ENCODE data around the gene TLE4. TPM values are rescaled to one million over a fixed set of nuclear protein-coding genes. Genes with fewer than 3 reads are reported as not detected.
"Not testable (repeated sequence)": the region's sequence is repeated elsewhere in the genome, so short reads cannot be mapped to it uniquely, and the experiment has no call there.

TLE4 gene
- total and polyA plus RNA-seq, 5 experiments from 2014 or later: 25.3 to 110 (median 37.8) TPM

DNA sequence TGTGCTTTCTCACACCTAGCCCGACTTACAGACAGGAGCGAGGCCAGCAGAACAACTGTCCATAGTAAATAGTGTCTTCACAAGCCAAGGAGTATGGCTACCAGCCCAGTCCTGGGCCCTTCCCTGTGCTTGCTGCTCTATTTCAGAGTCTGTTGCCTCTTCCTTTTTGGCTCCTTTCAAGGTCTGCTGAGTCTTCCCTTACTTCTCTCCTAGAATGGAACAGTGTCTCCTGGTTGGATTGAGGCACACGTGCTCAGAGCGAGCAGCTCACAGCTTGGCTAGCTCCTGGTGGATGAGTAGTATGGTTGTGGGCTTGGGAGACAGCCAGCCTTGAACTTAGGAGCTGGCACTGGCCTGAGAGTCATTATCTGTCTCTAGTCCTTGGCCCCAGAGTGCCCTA, 72.8 kb downstream of the TLE4 start:
- peak overlapping the region in 2 of 10 donors; percentile 17 to 61 for H3K27ac Mint-ChIP-seq
- H3K36me3 Mint-ChIP-seq: peaks cover 26 to 28% (median 26%) of the 10 kb centered on the region in 3 donors

DNA sequence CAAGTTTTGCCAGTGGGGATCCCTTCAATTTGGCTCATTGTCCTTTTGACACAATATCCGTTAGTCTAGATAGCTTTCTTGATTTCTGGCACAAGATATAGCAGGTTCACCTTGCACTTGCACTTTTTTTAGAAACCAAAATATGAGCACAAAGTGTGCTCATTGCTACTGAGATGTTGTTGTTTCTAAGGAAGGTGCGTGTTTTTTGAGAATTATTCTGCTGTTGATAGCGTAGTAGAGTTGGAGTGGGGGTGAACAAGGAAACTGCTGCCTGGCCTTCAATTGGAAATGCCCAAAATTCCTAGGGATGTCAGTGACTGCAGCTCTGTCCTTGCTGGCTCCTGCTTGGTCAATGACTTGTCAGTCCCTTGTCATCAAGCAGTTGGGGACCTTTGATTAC, 73.3 kb downstream of the TLE4 start:
- H3K4me1 Mint-ChIP-seq: peaks cover 20 to 24% (median 23%) of the 10 kb centered on the region in 4 donors
- H3K27me3 Mint-ChIP-seq: no peaks in the 10 kb centered on the region
- DNase-seq (no peak), ATAC-seq (no peak)
- POLR2A ChIA-PET: no interaction called here
- H3K4me3 Mint-ChIP-seq: no peak overlapping the region
- H3K27ac Mint-ChIP-seq: peak overlapping the region in 2 of 10 donors; percentile 17 to 61
- H3K36me3 Mint-ChIP-seq: peaks cover 26 to 28% (median 26%) of the 10 kb centered on the region in 3 donors
- peaks cover 0 to 20% (median 6%) of the 10 kb centered on the region in 9 donors for H3K9me3 Mint-ChIP-seq

More for the DNA sequence above, 72.8 kb downstream of the TLE4 start:
- no peaks in the 10 kb centered on the region for H3K27me3 Mint-ChIP-seq
- peak overlapping the region in 1 of 10 donors; percentile 38 for H3K4me3 Mint-ChIP-seq
- ATAC-seq: no peak
- H3K4me1 Mint-ChIP-seq: peaks cover 25 to 29% (median 26%) of the 10 kb centered on the region in 4 donors
- POLR2A ChIA-PET: no interaction called here
- peaks cover 0 to 20% (median 8%) of the 10 kb centered on the region in 9 donors for H3K9me3 Mint-ChIP-seq
- no peak for DNase-seq

DNA sequence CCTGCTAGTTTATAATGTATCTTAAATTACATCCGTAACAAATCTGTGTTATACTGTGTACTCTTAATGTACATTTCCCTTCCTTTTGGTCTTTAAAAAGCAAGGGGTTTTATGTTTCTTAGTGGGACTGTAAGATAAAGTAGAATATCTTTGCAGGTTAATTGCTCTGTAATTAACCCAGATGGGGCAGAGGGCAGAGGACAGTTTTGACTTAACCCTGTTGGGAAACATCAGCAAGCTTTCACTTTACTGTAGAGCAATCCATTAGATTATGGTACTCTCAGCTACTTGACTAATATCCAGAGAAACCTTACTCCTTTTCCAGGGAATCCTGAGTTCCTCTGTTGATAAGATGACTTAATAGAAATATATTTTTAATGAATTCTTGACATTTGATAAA, 74.3 kb downstream of the TLE4 start:
- H3K4me3 Mint-ChIP-seq: no peak overlapping the region
- no peaks in the 10 kb centered on the region for H3K27me3 Mint-ChIP-seq
- peaks cover 26 to 30% (median 26%) of the 10 kb centered on the region in 3 donors for H3K36me3 Mint-ChIP-seq
- peaks cover 18 to 23% (median 20%) of the 10 kb centered on the region in 4 donors for H3K4me1 Mint-ChIP-seq
- POLR2A ChIA-PET: no interaction called here
- ATAC-seq: no peak
- peaks cover 0 to 20% (median 6%) of the 10 kb centered on the region in 9 donors for H3K9me3 Mint-ChIP-seq
- H3K27ac Mint-ChIP-seq: peak overlapping the region in 1 of 10 donors; percentile 61
- DNase-seq: no peak

DNA sequence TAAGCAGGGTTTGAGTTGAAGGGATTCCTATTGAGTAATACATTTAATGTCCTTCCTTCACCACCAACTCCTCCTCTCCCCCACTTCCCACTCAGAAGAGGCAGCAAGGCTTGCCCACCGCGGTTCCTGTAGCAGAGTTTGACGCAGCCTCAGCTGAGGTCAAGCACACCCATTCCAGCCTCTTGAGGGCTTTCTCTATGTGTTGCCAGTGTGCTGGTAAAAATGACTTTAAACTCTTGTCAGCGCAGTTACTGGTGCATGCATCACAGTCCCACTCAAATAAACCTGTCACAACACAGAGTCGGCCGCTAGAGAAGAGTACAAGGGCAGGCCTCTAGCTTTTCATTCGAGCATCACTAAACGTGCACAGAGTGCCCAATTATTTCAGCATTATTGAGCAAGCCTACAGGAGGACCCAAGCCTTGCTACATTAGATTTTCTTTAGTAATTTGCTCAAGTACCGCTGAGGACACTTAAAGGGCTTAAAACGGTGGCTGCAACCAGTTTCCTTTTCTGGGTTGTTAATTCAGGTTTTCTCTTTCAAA, 79.6 kb downstream of the TLE4 start:
- ATAC-seq (no peak), DNase-seq (no peak)
- Mint-ChIP-seq H3K4me3 (no peak overlapping the region), H3K27me3 (no peaks in the 10 kb centered on the region), H3K36me3 (peaks cover 4 to 44% (median 24%) of the 10 kb centered on the region in 3 donors), H3K27ac (peak overlapping the region in 5 of 10 donors; percentile 10 to 74 (median 54)), H3K4me1 (peaks cover 7 to 14% (median 11%) of the 10 kb centered on the region in 4 donors), H3K9me3 (no peaks in the 10 kb centered on the region)
- POLR2A ChIA-PET: no interaction called here

DNA sequence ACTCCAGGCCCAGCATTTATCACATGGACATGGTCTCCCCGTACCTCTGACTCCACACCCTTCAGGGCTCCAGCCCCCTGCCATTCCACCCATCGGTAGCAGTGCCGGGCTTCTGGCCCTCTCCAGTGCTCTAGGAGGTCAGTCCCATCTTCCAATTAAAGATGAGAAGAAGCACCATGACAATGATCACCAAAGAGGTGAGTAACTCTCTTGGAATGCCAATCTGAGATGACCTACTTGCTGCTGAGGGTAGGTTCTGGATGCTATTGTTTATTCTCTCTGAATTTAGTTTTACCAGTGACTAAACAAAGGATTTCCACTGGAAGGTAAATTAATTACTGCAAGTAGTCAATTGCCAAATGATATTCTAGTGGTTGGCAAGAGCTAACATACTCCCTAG, 80.8 kb downstream of the TLE4 start:
- POLR2A ChIA-PET: no interaction called here
- DNase-seq: no peak
- H3K36me3 Mint-ChIP-seq: peaks cover 4 to 57% (median 35%) of the 10 kb centered on the region in 3 donors

DNA sequence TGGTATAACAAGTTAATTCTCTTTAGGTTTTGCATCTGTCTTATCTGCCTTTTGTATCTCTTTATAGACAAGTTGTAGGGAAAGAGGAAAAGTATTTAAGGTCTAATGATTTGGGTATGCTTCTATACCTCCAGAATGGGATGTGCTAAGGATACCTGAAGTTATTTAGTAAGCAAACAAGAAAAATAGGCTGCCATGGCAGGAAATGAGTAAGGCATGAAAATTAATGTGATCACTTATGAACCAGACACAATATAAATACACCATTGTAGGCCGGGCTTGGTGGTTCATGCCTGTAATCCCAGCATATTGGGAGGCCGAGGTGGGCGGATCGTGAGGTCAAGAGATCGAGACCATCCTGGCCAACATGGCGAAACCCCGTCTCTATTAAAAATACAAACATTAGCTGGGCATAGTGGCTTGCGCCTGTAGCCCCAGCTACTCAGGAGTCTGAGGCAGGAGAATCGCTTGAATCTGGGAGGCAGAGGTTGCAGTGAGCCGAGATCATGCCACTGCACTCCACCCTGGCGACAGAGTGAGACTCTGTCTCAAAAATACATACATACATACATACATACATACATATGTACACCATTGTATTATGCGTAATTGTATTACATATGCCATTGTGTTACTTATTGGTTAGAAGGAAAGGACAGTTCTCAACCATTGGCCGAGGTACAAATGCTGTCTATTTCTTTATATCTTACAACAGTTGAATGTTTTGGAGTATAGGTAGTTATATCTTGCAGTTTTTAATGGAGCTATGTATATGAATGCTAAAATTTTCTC, 83.0 kb downstream of the TLE4 start:
- DNase-seq, POLR2A ChIA-PET, H3K9me3 Mint-ChIP-seq, H3K4me3 Mint-ChIP-seq, H3K27me3 Mint-ChIP-seq, ATAC-seq: not testable (repeated sequence)
- Mint-ChIP-seq H3K36me3 (peaks cover 4 to 73% (median 37%) of the 10 kb centered on the region in 3 donors), H3K27ac (peak overlapping the region in 1 of 10 donors; percentile 45), H3K4me1 (peaks cover 15 to 31% (median 17%) of the 10 kb centered on the region in 4 donors)

More for the DNA sequence above, 80.8 kb downstream of the TLE4 start:
- H3K4me1 Mint-ChIP-seq: peaks cover 10 to 21% (median 12%) of the 10 kb centered on the region in 4 donors
- no peak overlapping the region for H3K27ac Mint-ChIP-seq
- no peak for ATAC-seq
- H3K27me3 Mint-ChIP-seq: no peaks in the 10 kb centered on the region
- no peak overlapping the region for H3K4me3 Mint-ChIP-seq
- H3K9me3 Mint-ChIP-seq: no peaks in the 10 kb centered on the region

DNA sequence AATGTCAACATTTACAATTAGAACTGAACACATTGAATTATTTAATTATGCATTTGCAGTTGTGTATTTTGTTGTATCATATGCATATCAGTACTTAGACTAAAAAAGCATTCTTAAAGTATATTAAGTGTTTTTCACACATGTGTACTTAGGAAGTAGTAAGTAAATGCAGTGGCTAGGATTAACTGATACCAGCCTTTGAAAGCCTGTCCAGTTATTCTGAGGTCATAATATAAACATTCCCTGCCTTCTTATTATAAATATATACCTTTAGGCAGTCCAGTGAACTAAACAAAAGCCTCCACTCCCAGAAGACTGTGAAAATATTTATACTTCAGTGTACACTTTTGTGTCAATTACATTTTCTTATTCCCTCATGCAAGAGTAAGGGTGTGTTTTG, 83.8 kb downstream of the TLE4 start:
- no peak for DNase-seq
- H3K27ac Mint-ChIP-seq: no peak overlapping the region
- H3K4me1 Mint-ChIP-seq: peaks cover 14 to 24% (median 19%) of the 10 kb centered on the region in 4 donors
- ATAC-seq: no peak
- POLR2A ChIA-PET: no interaction called here
- no peak overlapping the region for H3K4me3 Mint-ChIP-seq
- no peaks in the 10 kb centered on the region for H3K9me3 Mint-ChIP-seq
- H3K27me3 Mint-ChIP-seq: no peaks in the 10 kb centered on the region
- peaks cover 4 to 73% (median 37%) of the 10 kb centered on the region in 3 donors for H3K36me3 Mint-ChIP-seq

DNA sequence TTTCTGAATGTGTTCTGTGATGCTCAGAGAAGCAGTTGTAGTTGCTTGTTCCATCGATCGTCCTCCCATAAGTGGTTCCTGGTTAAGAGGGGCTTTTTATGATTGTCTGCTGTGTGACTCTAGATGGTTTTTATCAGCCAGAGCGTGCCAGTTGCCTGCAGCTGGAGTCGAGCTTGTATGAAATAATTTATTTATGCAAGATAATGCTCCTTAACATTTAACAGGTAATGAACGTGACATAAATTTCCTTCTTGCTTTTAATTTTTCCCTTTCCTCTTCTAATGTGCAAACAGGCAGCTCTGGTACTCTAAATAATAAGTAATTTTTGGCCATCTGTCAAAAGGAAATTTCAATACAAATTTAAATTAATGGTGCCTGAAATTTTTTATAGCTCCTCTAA, 84.4 kb downstream of the TLE4 start:
- POLR2A ChIA-PET: no interaction called here
- H3K27ac Mint-ChIP-seq: peak overlapping the region in 1 of 10 donors; percentile 45

DNA sequence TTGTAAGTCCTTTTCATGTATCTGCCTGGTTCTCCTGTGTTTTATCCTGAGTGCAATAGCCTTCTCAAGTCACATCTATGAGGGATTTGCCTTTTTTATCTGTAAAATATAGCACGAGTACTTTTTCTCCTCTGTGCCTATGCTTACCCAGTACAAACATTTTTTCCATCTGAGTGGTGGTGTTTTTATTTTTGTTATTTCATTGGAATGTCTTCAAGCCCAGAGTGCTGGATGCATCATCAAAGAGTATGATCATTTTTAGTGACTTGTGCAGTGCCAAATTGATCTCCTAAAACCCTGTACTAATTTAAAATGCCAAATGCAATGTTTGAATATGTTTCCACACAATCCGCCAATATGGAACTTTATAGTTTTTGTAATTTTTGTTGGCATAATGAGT, 86.1 kb downstream of the TLE4 start:
- no peak for ATAC-seq
- H3K27ac Mint-ChIP-seq: no peak overlapping the region
- POLR2A ChIA-PET: no interaction called here
- no peak overlapping the region for H3K4me3 Mint-ChIP-seq
- H3K36me3 Mint-ChIP-seq: peaks cover 4 to 68% (median 33%) of the 10 kb centered on the region in 3 donors
- no peak for DNase-seq
- peaks cover 22 to 35% (median 31%) of the 10 kb centered on the region in 4 donors for H3K4me1 Mint-ChIP-seq
- H3K9me3 Mint-ChIP-seq: no peaks in the 10 kb centered on the region
- H3K27me3 Mint-ChIP-seq: no peaks in the 10 kb centered on the region

More for the DNA sequence above, 84.4 kb downstream of the TLE4 start:
- Mint-ChIP-seq H3K9me3 (no peaks in the 10 kb centered on the region), H3K4me3 (no peak overlapping the region), H3K4me1 (peaks cover 16 to 20% (median 18%) of the 10 kb centered on the region in 4 donors), H3K27me3 (no peaks in the 10 kb centered on the region), H3K36me3 (peaks cover 4 to 75% (median 37%) of the 10 kb centered on the region in 3 donors)
- ATAC-seq: no peak
- no peak for DNase-seq

DNA sequence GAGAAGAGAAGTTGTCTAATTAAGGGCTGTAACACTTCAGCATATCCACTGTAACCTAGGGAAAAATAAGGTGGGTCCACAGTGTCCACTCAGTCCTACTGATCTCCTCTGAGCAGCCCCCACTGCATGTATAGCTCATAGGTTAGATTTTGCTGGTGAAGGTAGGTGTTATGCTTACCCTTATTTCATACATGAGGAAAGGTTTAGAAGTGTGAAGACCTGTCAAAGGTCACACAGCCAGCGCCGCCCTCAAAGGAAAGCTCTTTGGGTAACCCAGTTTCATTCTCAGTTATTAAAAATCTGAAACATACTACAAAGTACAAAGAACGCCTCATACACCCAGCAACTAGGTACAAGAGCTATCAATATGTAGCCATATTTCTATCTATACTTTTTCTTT, 87.2 kb downstream of the TLE4 start:
- H3K4me1 Mint-ChIP-seq: peaks cover 23 to 43% (median 36%) of the 10 kb centered on the region in 4 donors
- POLR2A ChIA-PET: no interaction called here
- no peak for DNase-seq

DNA sequence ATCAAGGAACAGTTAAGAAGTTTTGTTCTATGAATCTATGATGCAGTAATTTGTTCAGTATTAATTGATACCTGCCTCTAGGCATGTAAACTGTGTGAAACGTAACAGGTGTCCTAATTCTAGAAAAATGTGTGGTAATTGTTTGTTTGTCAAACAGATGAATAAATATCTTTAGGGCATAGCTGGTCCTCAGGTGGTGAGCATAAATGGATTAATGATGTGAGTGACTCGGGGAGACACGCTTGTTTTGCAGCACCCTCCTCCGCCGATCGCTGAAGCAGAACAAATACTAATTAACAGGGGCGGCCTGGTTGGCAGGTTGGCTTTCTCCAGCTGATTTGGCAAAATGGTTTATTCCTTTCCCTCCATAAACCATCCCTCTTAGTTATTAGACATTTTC, 88.8 kb downstream of the TLE4 start:
- H3K4me3 Mint-ChIP-seq: no peak overlapping the region
- POLR2A ChIA-PET: no interaction called here
- DNase-seq (no peak), ATAC-seq (no peak)
- no peaks in the 10 kb centered on the region for H3K9me3 Mint-ChIP-seq
- peaks cover 0 to 59% (median 16%) of the 10 kb centered on the region in 3 donors for H3K36me3 Mint-ChIP-seq
- H3K27me3 Mint-ChIP-seq: no peaks in the 10 kb centered on the region
- H3K27ac Mint-ChIP-seq: no peak overlapping the region
- peaks cover 26 to 51% (median 45%) of the 10 kb centered on the region in 4 donors for H3K4me1 Mint-ChIP-seq

More for the DNA sequence above, 87.2 kb downstream of the TLE4 start:
- Mint-ChIP-seq H3K36me3 (peaks cover 0 to 63% (median 23%) of the 10 kb centered on the region in 3 donors), H3K9me3 (no peaks in the 10 kb centered on the region), H3K4me3 (no peak overlapping the region), H3K27me3 (no peaks in the 10 kb centered on the region), H3K27ac (no peak overlapping the region)
- no peak for ATAC-seq

DNA sequence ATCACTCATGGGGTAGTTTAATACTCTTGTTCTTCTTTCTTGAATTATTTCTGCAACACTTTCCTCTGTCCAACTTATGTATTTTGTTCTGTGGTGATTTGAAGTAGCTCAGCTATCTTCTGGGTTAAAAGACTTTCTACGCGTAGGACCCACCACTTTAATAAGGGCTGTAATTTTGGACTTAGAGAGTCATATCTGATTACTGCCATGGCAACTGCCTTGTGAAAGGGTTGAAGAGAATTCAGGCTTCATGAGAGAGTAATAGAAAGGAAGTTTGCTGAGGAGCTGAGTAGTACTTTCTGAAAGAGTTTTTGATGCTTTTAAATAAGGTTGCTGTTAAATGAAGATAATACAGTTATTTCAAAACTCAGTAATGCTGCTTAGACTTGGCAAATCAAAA, 89.5 kb downstream of the TLE4 start:
- Mint-ChIP-seq H3K4me3 (peak overlapping the region in 1 of 10 donors; percentile 1), H3K27ac (peak overlapping the region in 3 of 10 donors; percentile 15 to 81 (median 54))

More for the DNA sequence above, 89.5 kb downstream of the TLE4 start:
- ATAC-seq (no peak), DNase-seq (no peak)
- Mint-ChIP-seq H3K36me3 (peaks cover 0 to 56% (median 18%) of the 10 kb centered on the region in 3 donors), H3K27me3 (no peaks in the 10 kb centered on the region), H3K9me3 (no peaks in the 10 kb centered on the region), H3K4me1 (peaks cover 26 to 52% (median 46%) of the 10 kb centered on the region in 4 donors)
- POLR2A ChIA-PET: interaction anchor here (0.9 kb wide), 1 partner anchor 90 kb away, joined by 3 read pairs; the partner anchor contains the start of gene TLE4

All from naive thymus-derived CD8-positive, alpha-beta T cell (primary cell).